Mesendoderm (in vitro differentiated cells): Measurements from ENCODE around the gene RING1.

Experiments
- DNase-seq: peaks from one replicate; pipeline ENCODE4 v3.0.0; 2013
- H2AK5ac ChIP-seq: 2 replicates; pipeline ENCODE4 v1.6.1; 2013; ENCODE audit warnings: low read length, inconsistent platforms
- H2BK120ac ChIP-seq: 2 replicates; pipeline ENCODE4 v1.6.1; 2013; ENCODE audit warnings: low read depth, mild to moderate bottlenecking, low read length, moderate library complexity, mixed read lengths
- H2BK15ac ChIP-seq: replicated peaks from 2 replicates; pipeline ENCODE4 v1.6.1; 2013; ENCODE audit warnings: low read depth, mild to moderate bottlenecking, moderate library complexity
- H2BK5ac ChIP-seq: 2 replicates; pipeline ENCODE4 v1.6.1; 2013; ENCODE audit warnings: low read length, inconsistent platforms
- H3K18ac ChIP-seq: 2 replicates; pipeline ENCODE4 v1.6.1; 2013; ENCODE audit warnings: mild to moderate bottlenecking, low read length, mixed read lengths
- H3K23ac ChIP-seq: one replicate; pipeline ENCODE4 v1.6.1; 2013; ENCODE audit warnings: low read length
- H3K27ac ChIP-seq: 2 replicates; pipeline ENCODE4 v1.5.1; 2013; ENCODE audit warnings: low read depth, mild to moderate bottlenecking, inconsistent platforms, low read length, moderate library complexity
- H3K27me3 ChIP-seq: 2 replicates; pipeline ENCODE4 v1.6.1; 2013; ENCODE audit warnings: low read length, control low read depth, mild to moderate bottlenecking, inconsistent platforms; ENCODE audit not compliant: insufficient read depth, poor library complexity
- H3K36me3 ChIP-seq: 2 replicates; pipeline ENCODE4 v1.6.1; 2013; ENCODE audit warnings: low read length, inconsistent platforms; ENCODE audit not compliant: control insufficient read depth, insufficient read depth
- H3K4ac ChIP-seq: one replicate; pipeline ENCODE4 v1.6.1; 2013; ENCODE audit warnings: low read depth, mild to moderate bottlenecking, low read length, moderate library complexity
- H3K4me1 ChIP-seq: 2 replicates; pipeline ENCODE4 v1.6.1; 2013; ENCODE audit warnings: low read depth, low read length, inconsistent platforms; ENCODE audit not compliant: control insufficient read depth
- H3K4me2 ChIP-seq: 2 replicates; pipeline ENCODE4 v1.6.1; 2013; ENCODE audit warnings: low read length
- H3K4me3 ChIP-seq: 2 replicates; pipeline ENCODE4 v1.5.1; 2013; ENCODE audit warnings: mild to moderate bottlenecking, low read length
- H3K56ac ChIP-seq: one replicate; pipeline ENCODE4 v1.6.1; 2013; ENCODE audit warnings: low read length
- H3K79me1 ChIP-seq: 2 replicates; pipeline ENCODE4 v1.6.1; 2013; ENCODE audit warnings: low read length, inconsistent platforms
- H3K79me2 ChIP-seq: 2 replicates; pipeline ENCODE4 v1.6.1; 2013; ENCODE audit warnings: mild to moderate bottlenecking, low read length; ENCODE audit not compliant: control insufficient read depth, insufficient read depth
- H3K9ac ChIP-seq: 2 replicates; pipeline ENCODE4 v1.6.1; 2013; ENCODE audit warnings: low read length, inconsistent platforms
- H4K5ac ChIP-seq: one replicate; pipeline ENCODE4 v1.6.1; 2013; ENCODE audit warnings: low read length
- H4K8ac ChIP-seq: one replicate; pipeline ENCODE4 v1.6.1; 2013; ENCODE audit warnings: low read depth, mild to moderate bottlenecking, control low read depth, low read length, moderate library complexity
- WGBS: extraction: QIAGEN DNeasy Blood & Tissue Kit; methylation state at CpG from one replicate; pipeline ENCODE4 v1.1.7; 2013; ENCODE audit warnings: low lambda C conversion rate, missing lambda C conversion rate; ENCODE audit not compliant: insufficient coverage; ENCODE audit errors: extremely low coverage; 5-methylcytosine and 5-hydroxymethylcytosine counted together

Gene RING1

DNA sequence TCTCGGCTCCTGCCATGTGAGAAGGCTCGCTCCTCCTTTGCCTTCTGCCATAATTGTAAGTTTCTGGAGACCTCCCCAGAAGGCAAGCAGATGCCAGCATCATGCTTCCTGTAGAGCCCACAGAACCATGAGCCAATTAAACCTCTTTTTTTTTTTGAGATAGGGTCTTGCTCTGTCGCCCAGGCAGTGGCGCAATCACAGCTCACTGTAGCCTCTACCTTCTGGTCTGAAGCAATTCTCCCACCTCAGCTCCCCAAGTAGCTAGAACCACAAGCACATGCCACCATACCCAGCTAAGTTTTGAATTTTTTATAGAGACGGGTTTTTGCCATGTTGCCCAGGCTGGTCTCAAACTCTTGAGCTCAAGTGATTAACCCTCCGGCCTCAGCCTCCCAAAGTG is 28.6 kb downstream of the RING1 start:
- Histone ChIP-seq H2BK120ac (no peak overlapping the region), H3K27me3 (no peaks in the 10 kb centered on the region), H3K56ac (no peak overlapping the region), H4K8ac (no peak overlapping the region), H3K4me1 (no peaks in the 10 kb centered on the region), H3K9ac (no peak overlapping the region), H3K4me3 (no peak overlapping the region), H4K5ac (no peak overlapping the region), H3K36me3 (no peaks in the 10 kb centered on the region), H3K79me1 (no peaks in the 10 kb centered on the region), H2BK5ac (no peak overlapping the region), H2AK5ac (no peak overlapping the region), H3K23ac (no peak overlapping the region), H3K4ac (no peak overlapping the region), H3K27ac (no peak overlapping the region), H3K4me2 (no peak overlapping the region), H3K18ac (no peak overlapping the region), H3K79me2 (no peaks in the 10 kb centered on the region), H2BK15ac (no peak overlapping the region)
- WGBS: no CpG with 5 or more reads among the region's 6 CpGs
- DNase-seq: no peak

DNA sequence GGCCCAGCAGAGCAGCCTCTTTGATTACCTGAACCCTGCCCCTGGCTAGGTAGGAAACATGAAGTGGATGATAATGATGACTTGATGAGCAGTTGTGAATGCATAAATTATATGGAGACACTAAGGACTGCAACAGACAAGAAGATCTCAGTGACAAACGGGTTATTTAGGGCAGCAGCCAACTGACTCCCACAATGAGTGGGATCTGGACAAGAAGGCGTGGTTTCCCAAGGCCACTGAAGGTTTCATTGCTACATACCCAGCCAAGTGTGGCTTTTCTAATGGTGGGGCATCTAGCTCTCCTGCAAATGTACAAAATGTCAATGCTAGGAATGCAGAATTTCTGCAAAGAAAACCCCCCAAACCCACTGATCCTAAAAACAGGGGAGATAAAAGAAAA is 29.4 kb downstream of the RING1 start:
- Histone ChIP-seq H4K5ac (no peak overlapping the region), H2BK15ac (no peak overlapping the region), H2BK120ac (no peak overlapping the region), H3K36me3 (no peaks in the 10 kb centered on the region), H3K27me3 (no peaks in the 10 kb centered on the region), H3K4ac (no peak overlapping the region), H3K4me2 (no peak overlapping the region), H4K8ac (no peak overlapping the region), H3K79me1 (no peaks in the 10 kb centered on the region), H3K27ac (no peak overlapping the region), H3K9ac (no peak overlapping the region), H3K79me2 (no peaks in the 10 kb centered on the region), H3K4me1 (no peaks in the 10 kb centered on the region), H3K18ac (no peak overlapping the region), H3K4me3 (no peak overlapping the region), H3K23ac (no peak overlapping the region), H3K56ac (no peak overlapping the region), H2AK5ac (no peak overlapping the region), H2BK5ac (no peak overlapping the region)
- DNase-seq: no peak
- no CpG with 5 or more reads among the region's 2 CpGs for WGBS

- H4K8ac ChIP-seq: no peak overlapping the region
- DNase-seq: no peak
- no peak overlapping the region for H3K4me3 ChIP-seq
- no peak overlapping the region for H2AK5ac ChIP-seq
- no peaks in the 10 kb centered on the region for H3K79me2 ChIP-seq
- no peaks in the 10 kb centered on the region for H3K4me1 ChIP-seq
- no peak overlapping the region for H3K23ac ChIP-seq
- H2BK120ac ChIP-seq: no peak overlapping the region
- H3K4ac ChIP-seq: no peak overlapping the region
- H3K27me3 ChIP-seq: peaks cover 1% of the 10 kb centered on the region
- no peak overlapping the region for H3K18ac ChIP-seq
- no peak overlapping the region for H3K56ac ChIP-seq
- no peak overlapping the region for H3K9ac ChIP-seq
- H3K79me1 ChIP-seq: no peaks in the 10 kb centered on the region
- no CpG with 5 or more reads among the region's 3 CpGs for WGBS
- no peaks in the 10 kb centered on the region for H3K36me3 ChIP-seq
- H3K4me2 ChIP-seq: no peak overlapping the region
- H4K5ac ChIP-seq: no peak overlapping the region
- no peak overlapping the region for H3K27ac ChIP-seq
- no peak overlapping the region for H2BK15ac ChIP-seq
- no peak overlapping the region for H2BK5ac ChIP-seq
Measured at GRCh38 chr6:33241968-33242367, 33.7 kb downstream of the RING1 start.

GRCh38 chr6:33243476-33243875 is 35.2 kb downstream of the RING1 start:
- H3K79me2 ChIP-seq: no peaks in the 10 kb centered on the region
- H3K56ac ChIP-seq: no peak overlapping the region
- no peak overlapping the region for H2BK5ac ChIP-seq
- no peak for DNase-seq
- H4K5ac ChIP-seq: no peak overlapping the region
- H3K9ac ChIP-seq: no peak overlapping the region
- H3K36me3 ChIP-seq: no peaks in the 10 kb centered on the region
- no peak overlapping the region for H3K27ac ChIP-seq
- no peak overlapping the region for H2BK15ac ChIP-seq
- H3K4me2 ChIP-seq: no peak overlapping the region
- H3K18ac ChIP-seq: no peak overlapping the region
- H2AK5ac ChIP-seq: no peak overlapping the region
- no peak overlapping the region for H3K4ac ChIP-seq
- H3K27me3 ChIP-seq: peaks cover 1% of the 10 kb centered on the region
- H4K8ac ChIP-seq: no peak overlapping the region
- H2BK120ac ChIP-seq: no peak overlapping the region
- H3K4me1 ChIP-seq: no peaks in the 10 kb centered on the region
- H3K23ac ChIP-seq: no peak overlapping the region
- H3K4me3 ChIP-seq: no peak overlapping the region
- H3K79me1 ChIP-seq: no peaks in the 10 kb centered on the region
- WGBS: no CpG with 5 or more reads among the region's 1 CpG

- H2BK15ac ChIP-seq: no peak overlapping the region
- no peaks in the 10 kb centered on the region for H3K79me2 ChIP-seq
- no peak overlapping the region for H3K4ac ChIP-seq
- peaks cover 3% of the 10 kb centered on the region for H3K4me1 ChIP-seq
- H3K4me2 ChIP-seq: peak overlapping the region; percentile 100
- H3K4me3 ChIP-seq: no peak overlapping the region
- no peaks in the 10 kb centered on the region for H3K79me1 ChIP-seq
- WGBS: no CpG with 5 or more reads among the region's 28 CpGs
- no peak overlapping the region for H2BK5ac ChIP-seq
- H3K27me3 ChIP-seq: peaks cover 1% of the 10 kb centered on the region
- peak overlapping the region; percentile 83 for H3K56ac ChIP-seq
- H2AK5ac ChIP-seq: no peak overlapping the region
- DNase-seq: peak; percentile 90
- no peak overlapping the region for H4K5ac ChIP-seq
- H3K23ac ChIP-seq: no peak overlapping the region
- peak overlapping the region; percentile 75 for H3K9ac ChIP-seq
- no peak overlapping the region for H3K27ac ChIP-seq
- H3K18ac ChIP-seq: no peak overlapping the region
- H3K36me3 ChIP-seq: no peaks in the 10 kb centered on the region
- no peak overlapping the region for H2BK120ac ChIP-seq
- H4K8ac ChIP-seq: no peak overlapping the region
Measured at GRCh38 chr6:33247977-33248642, 39.8 kb downstream of the RING1 start.

DNA sequence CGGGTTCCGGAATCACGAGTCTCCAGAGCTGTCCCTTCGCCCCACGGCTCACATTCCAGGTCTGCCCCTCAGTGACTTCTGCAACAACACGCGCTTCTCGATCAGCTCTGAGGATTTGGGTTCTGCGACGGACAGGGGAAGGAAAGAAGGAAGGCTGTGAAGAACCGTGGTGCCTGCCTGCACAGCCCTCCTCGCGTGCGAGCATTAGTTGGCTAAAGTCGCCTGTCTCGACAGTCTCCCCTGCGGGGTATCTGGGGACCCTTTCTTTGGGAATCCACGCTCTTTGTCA is 40.3 kb downstream of the RING1 start:
- no CpG with 5 or more reads among the region's 18 CpGs for WGBS
- H3K36me3 ChIP-seq: no peaks in the 10 kb centered on the region
- DNase-seq: no peak
- no peak overlapping the region for H4K8ac ChIP-seq
- no peak overlapping the region for H2BK15ac ChIP-seq
- no peaks in the 10 kb centered on the region for H3K79me2 ChIP-seq
- H3K4ac ChIP-seq: no peak overlapping the region
- no peak overlapping the region for H3K23ac ChIP-seq
- H4K5ac ChIP-seq: no peak overlapping the region
- no peak overlapping the region for H2AK5ac ChIP-seq
- peak overlapping the region; percentile 100 for H3K4me2 ChIP-seq
- no peak overlapping the region for H2BK5ac ChIP-seq
- no peak overlapping the region for H2BK120ac ChIP-seq
- peak overlapping the region; percentile 83 for H3K56ac ChIP-seq
- H3K9ac ChIP-seq: peak overlapping the region; percentile 69
- peak overlapping the region; percentile 40 for H3K4me3 ChIP-seq
- peaks cover 3% of the 10 kb centered on the region for H3K4me1 ChIP-seq
- no peak overlapping the region for H3K27ac ChIP-seq
- H3K27me3 ChIP-seq: peaks cover 1% of the 10 kb centered on the region
- H3K18ac ChIP-seq: no peak overlapping the region
- no peaks in the 10 kb centered on the region for H3K79me1 ChIP-seq
